ENCODE data around the gene ZNF808.
"Not testable (repeated sequence)": the region's sequence is repeated elsewhere in the genome, so short reads cannot be mapped to it uniquely, and the experiment has no call there.

The ZNF808 gene

GRCh38 chr19:52527134-52527955 is at the start of gene ZNF808:
TSS of gene ZNF808 (plus strand) at chr19:52527668. CDS start at chr19:52543285, 15,617 bp downstream.
- Mint-ChIP-seq H3K36me3 (ENCODE audit: low read depth) (peaks cover 8% of the 10 kb centered on the region), H3K27me3 (ENCODE audit: low read depth, poor library complexity) (peaks cover 2% of the 10 kb centered on the region), H3K9me3 (peaks cover 30% of the 10 kb centered on the region), H3K4me1 (peaks cover 18% of the 10 kb centered on the region), H3K4me3 (peak within 1 kb of the TSS; percentile 98), H3K27ac (peak within 1 kb of the TSS; percentile 99)
- peak; percentile 98 for DNase-seq
- TF ChIP-seq CTCF (IDR thresholded peaks at IDR 0.05): peak; percentile 60

GRCh38 chr19:52484111-52484743 is 43.2 kb upstream of the ZNF808 start:
- not testable (repeated sequence) for H3K27ac Mint-ChIP-seq; DNase-seq; H3K36me3 Mint-ChIP-seq (ENCODE audit: low read depth); H3K4me1 Mint-ChIP-seq; H3K27me3 Mint-ChIP-seq (ENCODE audit: low read depth, poor library complexity); H3K4me3 Mint-ChIP-seq
- peaks cover 88% of the 10 kb centered on the region for H3K9me3 Mint-ChIP-seq

- H3K9me3 Mint-ChIP-seq: peaks cover 88% of the 10 kb centered on the region
- not testable (repeated sequence) for H3K27me3 Mint-ChIP-seq (ENCODE audit: low read depth, poor library complexity); H3K4me1 Mint-ChIP-seq; H3K27ac Mint-ChIP-seq; H3K4me3 Mint-ChIP-seq; H3K36me3 Mint-ChIP-seq (ENCODE audit: low read depth); DNase-seq
Observed at GRCh38 chr19:52485064-52485463, 42.4 kb upstream of the ZNF808 start.

GRCh38 chr19:52485561-52486240 is 41.8 kb upstream of the ZNF808 start:
- not testable (repeated sequence) for DNase-seq; H3K4me3 Mint-ChIP-seq; H3K27ac Mint-ChIP-seq; H3K4me1 Mint-ChIP-seq; H3K27me3 Mint-ChIP-seq (ENCODE audit: low read depth, poor library complexity); H3K36me3 Mint-ChIP-seq (ENCODE audit: low read depth)
- H3K9me3 Mint-ChIP-seq: peaks cover 88% of the 10 kb centered on the region

GRCh38 chr19:52492201-52492993 is 35.1 kb upstream of the ZNF808 start:
- peaks cover 44% of the 10 kb centered on the region for H3K27me3 Mint-ChIP-seq (ENCODE audit: low read depth, poor library complexity)
- no peak for TF ChIP-seq CTCF (IDR thresholded peaks at IDR 0.05)
- H3K36me3 Mint-ChIP-seq (ENCODE audit: low read depth): peaks cover 6% of the 10 kb centered on the region
- H3K4me3 Mint-ChIP-seq: peak overlapping the region; percentile 85
- peak; percentile 61 for DNase-seq
- H3K4me1 Mint-ChIP-seq: peaks cover 5% of the 10 kb centered on the region
- H3K27ac Mint-ChIP-seq: no peak overlapping the region
- H3K9me3 Mint-ChIP-seq: peaks cover 77% of the 10 kb centered on the region

- H3K9me3 Mint-ChIP-seq: peaks cover 80% of the 10 kb centered on the region
- H3K4me1 Mint-ChIP-seq: peaks cover 5% of the 10 kb centered on the region
- H3K4me3 Mint-ChIP-seq: peak overlapping the region; percentile 85
- peaks cover 44% of the 10 kb centered on the region for H3K27me3 Mint-ChIP-seq (ENCODE audit: low read depth, poor library complexity)
- no peak for TF ChIP-seq CTCF (IDR thresholded peaks at IDR 0.05)
- H3K36me3 Mint-ChIP-seq (ENCODE audit: low read depth): peaks cover 6% of the 10 kb centered on the region
- no peak overlapping the region for H3K27ac Mint-ChIP-seq
- DNase-seq: peak; percentile 31
Observed at GRCh38 chr19:52492994-52493470, 34.4 kb upstream of the ZNF808 start.
